ENCODE measurements around the gene TSNAX.

DNA sequence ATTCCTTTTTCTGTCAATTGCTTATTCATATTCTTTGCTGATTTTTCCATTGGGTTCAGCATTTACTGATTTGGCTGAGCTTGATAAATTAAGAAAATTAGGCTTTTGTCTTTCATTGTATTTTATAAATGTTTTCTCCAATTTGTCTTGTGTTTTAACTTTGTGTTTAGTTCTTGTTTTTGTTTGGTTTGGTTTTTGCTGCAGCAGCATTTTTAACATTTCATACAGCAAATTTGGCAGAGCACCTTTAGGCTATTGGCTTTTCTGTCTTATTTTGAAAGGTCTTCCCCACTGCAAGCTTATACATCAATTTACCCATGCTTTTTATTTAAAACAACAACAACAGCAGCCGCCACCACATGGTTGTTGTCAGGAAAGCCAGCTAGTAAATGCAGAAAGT is 64.3 kb downstream of the TSNAX start:
- no peak for TF ChIP-seq POLR2A (IDR thresholded peaks at IDR 0.05)
- TF ChIP-seq EP300 (IDR thresholded peaks at IDR 0.05) = no peak
- TF ChIP-seq, protein P1, sequence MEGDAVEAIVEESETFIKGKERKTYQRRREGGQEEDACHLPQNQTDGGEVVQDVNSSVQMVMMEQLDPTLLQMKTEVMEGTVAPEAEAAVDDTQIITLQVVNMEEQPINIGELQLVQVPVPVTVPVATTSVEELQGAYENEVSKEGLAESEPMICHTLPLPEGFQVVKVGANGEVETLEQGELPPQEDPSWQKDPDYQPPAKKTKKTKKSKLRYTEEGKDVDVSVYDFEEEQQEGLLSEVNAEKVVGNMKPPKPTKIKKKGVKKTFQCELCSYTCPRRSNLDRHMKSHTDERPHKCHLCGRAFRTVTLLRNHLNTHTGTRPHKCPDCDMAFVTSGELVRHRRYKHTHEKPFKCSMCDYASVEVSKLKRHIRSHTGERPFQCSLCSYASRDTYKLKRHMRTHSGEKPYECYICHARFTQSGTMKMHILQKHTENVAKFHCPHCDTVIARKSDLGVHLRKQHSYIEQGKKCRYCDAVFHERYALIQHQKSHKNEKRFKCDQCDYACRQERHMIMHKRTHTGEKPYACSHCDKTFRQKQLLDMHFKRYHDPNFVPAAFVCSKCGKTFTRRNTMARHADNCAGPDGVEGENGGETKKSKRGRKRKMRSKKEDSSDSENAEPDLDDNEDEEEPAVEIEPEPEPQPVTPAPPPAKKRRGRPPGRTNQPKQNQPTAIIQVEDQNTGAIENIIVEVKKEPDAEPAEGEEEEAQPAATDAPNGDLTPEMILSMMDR (IDR thresholded peaks at IDR 0.05) = no peak
- TF ChIP-seq POLR2AphosphoS5 (IDR thresholded peaks at IDR 0.05) = no peak
